ENCODE measurements around the gene PPP5C. TPM values are rescaled to one million over a fixed set of nuclear protein-coding genes. Genes with fewer than 3 reads are reported as not detected.

Gene PPP5C
- total RNA-seq, 1 donor from 2014 or later: 86.0 TPM

- H3K9me3 Mint-ChIP-seq (ENCODE audit: unreplicated experiment): no peaks in the 10 kb centered on the region
- TF ChIP-seq CTCF (IDR thresholded peaks at IDR 0.05): no peak
- peaks cover 19% of the 10 kb centered on the region for H3K36me3 Mint-ChIP-seq (ENCODE audit: unreplicated experiment)
- H3K4me3 Mint-ChIP-seq (ENCODE audit: unreplicated experiment): no peak overlapping the region
- peaks cover 26% of the 10 kb centered on the region for H3K4me1 Mint-ChIP-seq (ENCODE audit: unreplicated experiment)
- peak overlapping the region; percentile 1 for H3K27ac Mint-ChIP-seq (ENCODE audit: unreplicated experiment)
- DNase-seq (ENCODE audit: extremely low spot score, unreplicated experiment): no peak
- H3K27me3 Mint-ChIP-seq (ENCODE audit: unreplicated experiment): no peaks in the 10 kb centered on the region
Measured at GRCh38 chr19:46361915-46362314, 15.0 kb downstream of the PPP5C start.

- Mint-ChIP-seq H3K4me1 (ENCODE audit: unreplicated experiment) (peaks cover 20% of the 10 kb centered on the region), H3K4me3 (ENCODE audit: unreplicated experiment) (no peak overlapping the region), H3K36me3 (ENCODE audit: unreplicated experiment) (peaks cover 14% of the 10 kb centered on the region), H3K27me3 (ENCODE audit: unreplicated experiment) (no peaks in the 10 kb centered on the region), H3K27ac (ENCODE audit: unreplicated experiment) (no peak overlapping the region), H3K9me3 (ENCODE audit: unreplicated experiment) (no peaks in the 10 kb centered on the region)
- no peak for DNase-seq (ENCODE audit: extremely low spot score, unreplicated experiment)
- TF ChIP-seq CTCF (IDR thresholded peaks at IDR 0.05): no peak
Measured at GRCh38 chr19:46364359-46364758, 17.5 kb downstream of the PPP5C start.

- TF ChIP-seq CTCF (IDR thresholded peaks at IDR 0.05): no peak
- peaks cover 14% of the 10 kb centered on the region for H3K36me3 Mint-ChIP-seq (ENCODE audit: unreplicated experiment)
Measured at GRCh38 chr19:46365561-46365960, 18.7 kb downstream of the PPP5C start.

GRCh38 chr19:46366620-46367292 lies 19.9 kb downstream of the PPP5C start:
- H3K36me3 Mint-ChIP-seq (ENCODE audit: unreplicated experiment): peaks cover 14% of the 10 kb centered on the region
- H3K27me3 Mint-ChIP-seq (ENCODE audit: unreplicated experiment): no peaks in the 10 kb centered on the region
- H3K9me3 Mint-ChIP-seq (ENCODE audit: unreplicated experiment): no peaks in the 10 kb centered on the region
- no peak overlapping the region for H3K4me3 Mint-ChIP-seq (ENCODE audit: unreplicated experiment)
- DNase-seq (ENCODE audit: extremely low spot score, unreplicated experiment): no peak
- peaks cover 31% of the 10 kb centered on the region for H3K4me1 Mint-ChIP-seq (ENCODE audit: unreplicated experiment)
- H3K27ac Mint-ChIP-seq (ENCODE audit: unreplicated experiment): no peak overlapping the region
- no peak for TF ChIP-seq CTCF (IDR thresholded peaks at IDR 0.05)

More at GRCh38 chr19:46365561-46365960, 18.7 kb downstream of the PPP5C start:
- Mint-ChIP-seq H3K4me1 (ENCODE audit: unreplicated experiment) (peaks cover 20% of the 10 kb centered on the region), H3K27me3 (ENCODE audit: unreplicated experiment) (no peaks in the 10 kb centered on the region), H3K9me3 (ENCODE audit: unreplicated experiment) (no peaks in the 10 kb centered on the region), H3K27ac (ENCODE audit: unreplicated experiment) (peak overlapping the region; percentile 61), H3K4me3 (ENCODE audit: unreplicated experiment) (no peak overlapping the region)
- no peak for DNase-seq (ENCODE audit: extremely low spot score, unreplicated experiment)

- no peak overlapping the region for H3K4me3 Mint-ChIP-seq (ENCODE audit: unreplicated experiment)
- no peak for TF ChIP-seq CTCF (IDR thresholded peaks at IDR 0.05)
- H3K36me3 Mint-ChIP-seq (ENCODE audit: unreplicated experiment): peaks cover 12% of the 10 kb centered on the region
- no peak for DNase-seq (ENCODE audit: extremely low spot score, unreplicated experiment)
- H3K4me1 Mint-ChIP-seq (ENCODE audit: unreplicated experiment): peaks cover 35% of the 10 kb centered on the region
- no peaks in the 10 kb centered on the region for H3K9me3 Mint-ChIP-seq (ENCODE audit: unreplicated experiment)
- H3K27me3 Mint-ChIP-seq (ENCODE audit: unreplicated experiment): no peaks in the 10 kb centered on the region
- H3K27ac Mint-ChIP-seq (ENCODE audit: unreplicated experiment): no peak overlapping the region
Measured at GRCh38 chr19:46367426-46367825, 20.5 kb downstream of the PPP5C start.
